Measurements from ENCODE around the gene THAP8.

THAP8 gene

DNA sequence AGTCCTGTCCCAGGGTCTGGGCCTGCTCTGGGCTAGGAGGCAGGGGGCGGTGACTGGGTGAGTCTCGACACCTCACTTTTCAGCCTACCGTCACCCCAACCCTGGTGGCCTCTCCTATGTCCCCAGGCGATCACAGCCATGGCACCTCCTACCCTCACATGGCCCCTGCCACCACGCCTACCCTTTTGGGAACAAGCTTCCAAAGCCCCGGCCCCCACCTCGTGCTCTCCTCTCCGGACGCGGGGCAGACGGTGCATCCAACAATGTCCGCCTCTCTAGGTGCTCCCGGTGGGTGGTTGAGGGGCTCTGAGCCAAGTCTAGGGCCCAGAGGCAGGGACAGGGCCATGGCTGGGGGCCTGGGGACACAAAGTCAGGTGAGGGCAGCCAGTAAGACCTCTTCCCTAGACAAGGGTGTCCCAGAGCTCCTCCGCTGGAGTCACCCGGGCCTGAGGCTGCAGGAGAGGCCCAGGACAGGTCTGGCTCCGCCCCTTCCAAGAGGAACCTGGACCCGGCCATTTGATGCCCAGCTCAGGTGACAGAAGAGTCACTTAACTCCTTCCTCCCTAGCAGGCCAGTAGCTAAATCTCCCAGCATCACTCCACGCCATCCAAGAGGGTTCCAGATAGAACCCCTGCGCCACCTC, 45.6 kb downstream of the THAP8 start, which contains the start of gene SYNE4:
SYNE4 (minus strand) TSS at position 478 of the 643 bp plus-strand sequence; CDS start at position 346, 132 bp downstream.
- peak within 1 kb of the TSS; percentile 52 for H3K4me3 ChIP-seq (ENCODE audit: control insufficient read depth, low read depth, low read length)
- no peak for DNase-seq (ENCODE audit: low read depth)
- no peak for TF ChIP-seq CTCF (IDR thresholded peaks at IDR 0.05; ENCODE audit: control insufficient read depth, insufficient read depth, low read depth, low read length, missing control alignments)

GRCh38 chr19:36006955-36007354, 47.1 kb downstream of the THAP8 start:
- TF ChIP-seq CTCF (IDR thresholded peaks at IDR 0.05; ENCODE audit: control insufficient read depth, insufficient read depth, low read depth, low read length, missing control alignments): no peak
- H3K4me3 ChIP-seq (ENCODE audit: control insufficient read depth, low read depth, low read length): no peak overlapping the region
- DNase-seq (ENCODE audit: low read depth): no peak

- no peak for TF ChIP-seq CTCF (IDR thresholded peaks at IDR 0.05; ENCODE audit: control insufficient read depth, insufficient read depth, low read depth, low read length, missing control alignments)
- no peak for DNase-seq (ENCODE audit: low read depth)
- H3K4me3 ChIP-seq (ENCODE audit: control insufficient read depth, low read depth, low read length): no peak overlapping the region
These were observed 50.8 kb downstream of the THAP8 start for GRCh38 chr19:36003284-36003683.

GRCh38 chr19:36001605-36002004, 52.5 kb downstream of the THAP8 start:
- H3K4me3 ChIP-seq (ENCODE audit: control insufficient read depth, low read depth, low read length): no peak overlapping the region
- no peak for DNase-seq (ENCODE audit: low read depth)
- no peak for TF ChIP-seq CTCF (IDR thresholded peaks at IDR 0.05; ENCODE audit: control insufficient read depth, insufficient read depth, low read depth, low read length, missing control alignments)

DNA sequence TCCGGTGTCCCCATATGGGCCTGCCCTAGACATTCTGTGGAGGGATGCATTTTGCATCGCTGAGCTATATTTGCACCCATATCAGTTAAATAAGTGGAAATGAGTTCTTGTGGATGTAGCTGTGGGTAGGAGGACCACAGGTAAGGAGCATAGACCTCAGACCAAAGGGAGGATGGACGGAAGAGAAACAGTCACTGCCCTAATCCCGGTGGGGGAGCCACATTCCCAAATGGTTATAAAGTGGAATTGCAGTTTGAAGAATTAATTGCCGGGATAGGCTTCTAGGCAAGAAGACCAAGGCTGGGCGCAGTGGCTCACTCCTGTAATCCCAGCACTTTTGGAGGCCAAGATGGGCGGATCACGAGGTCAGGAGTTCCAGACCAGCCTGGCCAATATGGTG, 57.3 kb downstream of the THAP8 start:
- no peak overlapping the region for H3K4me3 ChIP-seq (ENCODE audit: control insufficient read depth, low read depth, low read length)
- DNase-seq (ENCODE audit: low read depth): no peak
- no peak for TF ChIP-seq CTCF (IDR thresholded peaks at IDR 0.05; ENCODE audit: control insufficient read depth, insufficient read depth, low read depth, low read length, missing control alignments)

GRCh38 chr19:35995048-35995993, 58.8 kb downstream of the THAP8 start, which contains the start of gene SDHAF1:
Gene SDHAF1, plus strand, starts transcription at chr19:35995188. Its CDS starts 87 bp downstream, at chr19:35995275.
- TF ChIP-seq CTCF (IDR thresholded peaks at IDR 0.05; ENCODE audit: control insufficient read depth, insufficient read depth, low read depth, low read length, missing control alignments): no peak
- DNase-seq (ENCODE audit: low read depth): peak; percentile 39

More at GRCh38 chr19:35995048-35995993, 58.8 kb downstream of the THAP8 start, which contains the start of gene SDHAF1:
- peak within 1 kb of the TSS; percentile 84 for H3K4me3 ChIP-seq (ENCODE audit: control insufficient read depth, low read depth, low read length)
